Measurements from ENCODE around the gene C1QTNF2. TPM values are rescaled to one million over a fixed set of nuclear protein-coding genes. Genes with fewer than 3 reads are reported as not detected.

Gene C1QTNF2
- total RNA-seq, 1 donor from 2014 or later = 1.4 TPM

DNA sequence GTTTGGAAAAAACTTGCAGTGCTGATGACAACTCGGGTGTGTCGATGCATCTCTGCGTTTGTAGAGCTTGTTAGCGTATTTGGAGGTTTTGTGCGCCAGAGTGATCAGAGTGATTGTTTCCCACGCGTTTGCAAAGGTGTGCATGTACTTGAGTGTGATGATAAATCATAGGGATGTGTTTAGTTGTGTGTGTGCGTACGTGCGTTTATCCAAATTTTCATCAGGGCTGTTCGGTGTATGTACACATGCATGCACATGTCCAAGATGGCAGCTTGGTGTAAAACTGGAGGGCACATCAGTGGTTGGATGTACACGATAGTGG lies 248 bp upstream of the C1QTNF2 start:
- Histone ChIP-seq H3K36me3 (no peaks in the 10 kb centered on the region), H3K4me3 (peak overlapping the region; percentile 72), H3K27me3 (ENCODE audit: low read depth) (no peaks in the 10 kb centered on the region), H3K27ac (replicated peaks) (peak overlapping the region; percentile 74), H3K4me1 (peaks cover 20% of the 10 kb centered on the region), H3K9me3 (replicated peaks) (no peaks in the 10 kb centered on the region)
- DNase-seq = no peak
- intact Hi-C loops (cut with micrococcal nuclease) = no loop called here
- TF ChIP-seq CTCF (IDR thresholded peaks at IDR 0.05; ENCODE audit: borderline replicate concordance) = no peak

GRCh38 chr5:160367885-160368284 lies 2.5 kb downstream of the C1QTNF2 start:
- H3K4me3 ChIP-seq = no peak overlapping the region
- intact Hi-C loops (cut with micrococcal nuclease) = no loop called here
- DNase-seq = no peak
- no peak for TF ChIP-seq CTCF (IDR thresholded peaks at IDR 0.05; ENCODE audit: borderline replicate concordance)
- H3K36me3 ChIP-seq = no peaks in the 10 kb centered on the region
- H3K27ac ChIP-seq (replicated peaks) = no peak overlapping the region
- peaks cover 30% of the 10 kb centered on the region for H3K4me1 ChIP-seq
- no peaks in the 10 kb centered on the region for H3K9me3 ChIP-seq (replicated peaks)
- no peaks in the 10 kb centered on the region for H3K27me3 ChIP-seq (ENCODE audit: low read depth)

DNA sequence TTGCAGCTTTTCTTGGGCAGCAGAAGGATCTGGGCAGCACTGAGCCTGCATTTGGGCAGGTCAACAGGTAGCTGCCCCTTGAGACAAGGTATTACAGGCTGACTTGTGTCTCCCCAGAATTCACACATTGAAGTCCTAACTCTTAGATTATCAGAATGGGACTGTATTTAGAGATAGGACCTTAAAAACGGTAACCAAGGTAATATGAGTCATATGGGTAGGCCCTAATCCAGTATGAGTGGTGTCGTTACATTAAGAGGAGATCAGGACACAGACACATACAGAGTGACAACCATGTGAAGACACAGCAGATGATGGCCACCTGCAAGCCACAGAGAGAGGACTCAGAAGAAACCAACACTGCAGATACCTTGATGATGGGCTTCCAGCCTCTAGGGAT lies 3.2 kb downstream of the C1QTNF2 start:
- Histone ChIP-seq H3K4me3 (no peak overlapping the region), H3K9me3 (replicated peaks) (no peaks in the 10 kb centered on the region), H3K27me3 (ENCODE audit: low read depth) (no peaks in the 10 kb centered on the region), H3K27ac (replicated peaks) (no peak overlapping the region), H3K4me1 (peaks cover 36% of the 10 kb centered on the region), H3K36me3 (no peaks in the 10 kb centered on the region)
- DNase-seq = no peak
- TF ChIP-seq CTCF (IDR thresholded peaks at IDR 0.05; ENCODE audit: borderline replicate concordance) = no peak
- intact Hi-C loops (cut with micrococcal nuclease) = no loop called here

DNA sequence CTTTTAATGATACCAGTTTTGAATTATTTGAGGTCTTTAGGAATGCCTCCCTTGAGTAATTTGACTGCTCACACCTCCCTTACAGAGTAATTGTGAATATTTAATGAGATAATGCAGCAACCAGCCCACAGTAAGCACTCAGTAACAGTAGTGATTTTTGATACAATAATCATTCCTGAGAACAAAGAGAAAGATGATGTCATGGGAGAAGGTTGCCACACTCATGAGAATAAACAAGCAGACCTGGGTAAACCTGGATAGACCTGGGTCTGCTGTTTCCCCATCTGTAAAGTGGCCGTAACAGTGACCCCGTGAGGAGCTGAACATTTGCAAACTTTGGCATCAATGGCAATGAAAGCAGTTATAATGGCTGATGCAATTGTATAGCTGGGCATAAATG lies 4.2 kb downstream of the C1QTNF2 start:
- peaks cover 45% of the 10 kb centered on the region for H3K4me1 ChIP-seq
- no peak overlapping the region for H3K27ac ChIP-seq (replicated peaks)
- DNase-seq = no peak
- no peaks in the 10 kb centered on the region for H3K36me3 ChIP-seq
- no peak overlapping the region for H3K4me3 ChIP-seq
- TF ChIP-seq CTCF (IDR thresholded peaks at IDR 0.05; ENCODE audit: borderline replicate concordance) = no peak
- intact Hi-C loops (cut with micrococcal nuclease) = no loop called here
- H3K27me3 ChIP-seq (ENCODE audit: low read depth) = no peaks in the 10 kb centered on the region
- H3K9me3 ChIP-seq (replicated peaks) = no peaks in the 10 kb centered on the region

DNA sequence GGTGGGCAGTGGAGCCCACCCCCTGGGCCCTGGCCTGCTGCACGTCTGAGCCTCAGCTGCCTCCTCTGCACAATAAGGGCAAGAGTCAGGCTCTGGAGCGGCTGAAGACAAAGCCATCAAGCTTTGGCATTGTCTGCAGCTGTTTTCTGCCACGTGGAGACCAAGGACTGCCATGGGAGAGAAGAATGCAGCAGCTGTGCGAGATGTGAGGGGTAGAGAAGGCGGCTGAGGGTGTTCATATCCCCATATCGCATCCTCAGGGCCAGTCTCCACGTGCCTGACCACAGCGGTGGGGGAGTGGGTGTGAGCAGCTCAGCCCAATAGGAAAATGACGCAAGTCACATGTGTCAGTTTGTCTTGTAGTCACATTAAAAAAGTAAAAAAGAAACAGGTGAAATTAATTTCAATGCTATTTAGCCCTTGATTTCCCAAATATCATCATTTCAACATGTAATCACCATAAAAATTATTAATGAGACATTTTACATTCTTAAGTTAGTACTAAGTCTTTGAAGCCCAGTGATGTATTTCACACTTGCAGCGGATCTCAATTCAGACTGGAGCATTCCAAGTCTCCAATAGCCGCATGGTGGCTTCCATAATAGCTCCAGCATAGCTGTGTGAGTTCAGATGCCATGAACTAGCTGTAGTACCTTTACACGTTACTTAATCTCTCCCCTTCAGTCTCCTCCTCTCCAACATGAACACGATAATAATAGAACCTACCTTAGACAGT lies 6.6 kb downstream of the C1QTNF2 start:
- H3K9me3 ChIP-seq (replicated peaks) = no peaks in the 10 kb centered on the region
- H3K4me3 ChIP-seq = no peak overlapping the region
- intact Hi-C loops (cut with micrococcal nuclease) = no loop called here
- peaks cover 48% of the 10 kb centered on the region for H3K4me1 ChIP-seq
- H3K27ac ChIP-seq (replicated peaks) = peak overlapping the region; percentile 78
- H3K27me3 ChIP-seq (ENCODE audit: low read depth) = no peaks in the 10 kb centered on the region
- H3K36me3 ChIP-seq = no peaks in the 10 kb centered on the region
- no peak for TF ChIP-seq CTCF (IDR thresholded peaks at IDR 0.05; ENCODE audit: borderline replicate concordance)
- DNase-seq = no peak

Measured in left ventricle myocardium inferior (tissue), 1 donor.